RWPE2 (cell line): Measurements from ENCODE around the gene KIRREL3.
"Not testable (repeated sequence)": the region's sequence is repeated elsewhere in the genome, so short reads cannot be mapped to it uniquely, and the experiment has no call there.

Experiments
- ATAC-seq: fragments of 200-7000 bp; cut with Tn5 transposase; 3 replicates; pipeline ENCODE4 v1.9.1; 2021; ENCODE audit warnings: low read depth
- DNase-seq: peaks from one replicate; pipeline ENCODE4 v3.0.0-alpha.2; 2020; ENCODE audit warnings: low spot score
- H3K27ac ChIP-seq: fragments of 450-650 bp; 2 replicates; pipeline ENCODE4 v1.5.1; 2017; ENCODE audit warnings: mild to moderate bottlenecking; ENCODE audit not compliant: poor library complexity, severe bottlenecking
- H3K27me3 ChIP-seq: fragments of 250-450 bp; sonication (Bioruptor Pico); 2 replicates; pipeline ENCODE4 v1.5.1; 2021; ENCODE audit warnings: mild to moderate bottlenecking, moderate library complexity; ENCODE audit not compliant: insufficient read depth, poor library complexity, severe bottlenecking
- H3K36me3 ChIP-seq: fragments of 250-450 bp; sonication (Bioruptor Pico); 2 replicates; pipeline ENCODE4 v1.5.1; 2020; ENCODE audit warnings: low read depth, mild to moderate bottlenecking, moderate library complexity
- H3K4me1 ChIP-seq: fragments of 250-450 bp; sonication (Bioruptor Pico); 2 replicates; pipeline ENCODE4 v1.5.1; 2021; ENCODE audit warnings: mild to moderate bottlenecking, moderate library complexity; ENCODE audit not compliant: insufficient read depth, poor library complexity, severe bottlenecking
- H3K4me3 ChIP-seq: fragments of 250-450 bp; sonication (Bioruptor Pico); 2 replicates; pipeline ENCODE4 v1.5.1; 2021; ENCODE audit warnings: mild to moderate bottlenecking, moderate library complexity; ENCODE audit not compliant: severe bottlenecking
- H3K9me3 ChIP-seq: fragments of 250-450 bp; sonication (Bioruptor Pico); 2 replicates; pipeline ENCODE4 v1.5.1; 2021; ENCODE audit warnings: mild to moderate bottlenecking, moderate library complexity; ENCODE audit not compliant: severe bottlenecking
- TF ChIP-seq, protein P1 (sequence below): fragments of 450-650 bp; IDR thresholded peaks from one replicate; pipeline ENCODE4 v1.5.1; 2017; ENCODE audit warnings: mild to moderate bottlenecking, moderate library complexity; ENCODE audit not compliant: poor library complexity, severe bottlenecking

The KIRREL3 gene

DNA sequence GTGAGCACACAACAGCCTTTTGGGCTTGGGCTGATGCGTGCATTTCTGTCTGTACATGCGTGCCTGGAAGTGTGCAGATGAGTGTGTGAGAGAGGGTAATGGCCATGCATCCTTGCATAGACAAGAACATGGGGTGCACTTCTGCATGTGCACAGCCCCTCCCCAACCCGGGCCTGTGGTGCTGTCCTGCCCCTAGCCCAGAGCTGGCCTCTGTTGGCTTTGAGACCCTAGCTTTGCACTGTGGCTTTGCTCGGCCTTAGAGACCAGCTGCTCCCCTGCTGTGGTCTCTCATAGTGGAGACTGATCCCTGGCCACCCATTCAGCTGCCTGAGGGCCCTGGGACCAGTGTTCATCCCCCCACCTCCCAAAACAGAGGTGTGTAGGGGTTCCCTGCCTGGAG, 619.7 kb downstream of the KIRREL3 start:
- Histone ChIP-seq H3K4me1 (peaks cover 16% of the 10 kb centered on the region), H3K27ac (no peak overlapping the region), H3K9me3 (no peaks in the 10 kb centered on the region), H3K27me3 (no peaks in the 10 kb centered on the region), H3K36me3 (no peaks in the 10 kb centered on the region), H3K4me3 (no peak overlapping the region)
- DNase-seq (no peak), ATAC-seq (no peak)
- TF ChIP-seq, protein P1, sequence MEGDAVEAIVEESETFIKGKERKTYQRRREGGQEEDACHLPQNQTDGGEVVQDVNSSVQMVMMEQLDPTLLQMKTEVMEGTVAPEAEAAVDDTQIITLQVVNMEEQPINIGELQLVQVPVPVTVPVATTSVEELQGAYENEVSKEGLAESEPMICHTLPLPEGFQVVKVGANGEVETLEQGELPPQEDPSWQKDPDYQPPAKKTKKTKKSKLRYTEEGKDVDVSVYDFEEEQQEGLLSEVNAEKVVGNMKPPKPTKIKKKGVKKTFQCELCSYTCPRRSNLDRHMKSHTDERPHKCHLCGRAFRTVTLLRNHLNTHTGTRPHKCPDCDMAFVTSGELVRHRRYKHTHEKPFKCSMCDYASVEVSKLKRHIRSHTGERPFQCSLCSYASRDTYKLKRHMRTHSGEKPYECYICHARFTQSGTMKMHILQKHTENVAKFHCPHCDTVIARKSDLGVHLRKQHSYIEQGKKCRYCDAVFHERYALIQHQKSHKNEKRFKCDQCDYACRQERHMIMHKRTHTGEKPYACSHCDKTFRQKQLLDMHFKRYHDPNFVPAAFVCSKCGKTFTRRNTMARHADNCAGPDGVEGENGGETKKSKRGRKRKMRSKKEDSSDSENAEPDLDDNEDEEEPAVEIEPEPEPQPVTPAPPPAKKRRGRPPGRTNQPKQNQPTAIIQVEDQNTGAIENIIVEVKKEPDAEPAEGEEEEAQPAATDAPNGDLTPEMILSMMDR: no peak

DNA sequence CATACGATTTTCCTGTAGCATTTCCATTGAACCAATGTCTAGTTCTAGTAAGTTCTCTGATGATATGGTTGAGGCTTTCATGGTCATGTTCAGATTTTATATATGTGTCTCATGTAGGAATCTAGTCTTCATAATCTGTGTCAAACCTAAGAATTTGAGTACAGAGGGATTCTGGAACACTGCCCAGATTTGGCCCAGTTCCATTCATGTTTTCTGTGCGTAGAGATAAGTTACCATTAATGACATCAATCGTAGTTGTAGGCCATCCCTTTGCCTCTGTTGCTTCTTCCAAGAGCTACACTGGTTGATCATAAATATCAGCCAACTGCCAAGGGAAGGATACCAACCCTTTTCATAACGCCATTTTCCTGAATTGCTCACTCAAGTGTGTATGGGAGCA, 621.8 kb downstream of the KIRREL3 start:
- ATAC-seq: no peak

DNA sequence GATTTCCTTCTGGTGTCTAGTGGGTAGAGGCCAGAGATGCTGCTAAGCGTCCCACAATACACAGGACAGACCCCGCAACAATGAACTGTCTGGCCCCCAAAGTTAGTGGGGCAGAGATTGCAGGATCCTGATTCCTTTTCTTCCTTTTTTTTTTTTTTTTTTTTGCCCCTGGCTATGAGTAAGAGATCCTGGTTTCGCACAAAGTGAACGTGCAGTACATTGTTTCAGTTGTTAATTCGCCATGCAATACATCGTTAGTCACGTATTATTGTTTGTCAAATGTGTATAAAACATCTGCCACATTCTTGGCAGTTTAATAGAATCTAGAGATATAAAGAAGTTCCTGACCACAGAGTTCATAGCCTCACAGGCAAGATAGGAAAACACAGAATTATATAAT, 624.8 kb downstream of the KIRREL3 start:
- peak; percentile 41 for ATAC-seq
- Histone ChIP-seq H3K4me3 (no peak overlapping the region), H3K4me1 (peaks cover 30% of the 10 kb centered on the region), H3K36me3 (no peaks in the 10 kb centered on the region), H3K9me3 (no peaks in the 10 kb centered on the region), H3K27me3 (no peaks in the 10 kb centered on the region), H3K27ac (peak overlapping the region; percentile 62)
- TF ChIP-seq, protein P1: no peak
- DNase-seq: no peak

More for the DNA sequence above, 621.8 kb downstream of the KIRREL3 start:
- DNase-seq: no peak
- Histone ChIP-seq H3K36me3 (no peaks in the 10 kb centered on the region), H3K9me3 (no peaks in the 10 kb centered on the region), H3K27ac (no peak overlapping the region), H3K4me3 (no peak overlapping the region), H3K4me1 (peaks cover 17% of the 10 kb centered on the region), H3K27me3 (no peaks in the 10 kb centered on the region)
- TF ChIP-seq, protein P1: no peak

DNA sequence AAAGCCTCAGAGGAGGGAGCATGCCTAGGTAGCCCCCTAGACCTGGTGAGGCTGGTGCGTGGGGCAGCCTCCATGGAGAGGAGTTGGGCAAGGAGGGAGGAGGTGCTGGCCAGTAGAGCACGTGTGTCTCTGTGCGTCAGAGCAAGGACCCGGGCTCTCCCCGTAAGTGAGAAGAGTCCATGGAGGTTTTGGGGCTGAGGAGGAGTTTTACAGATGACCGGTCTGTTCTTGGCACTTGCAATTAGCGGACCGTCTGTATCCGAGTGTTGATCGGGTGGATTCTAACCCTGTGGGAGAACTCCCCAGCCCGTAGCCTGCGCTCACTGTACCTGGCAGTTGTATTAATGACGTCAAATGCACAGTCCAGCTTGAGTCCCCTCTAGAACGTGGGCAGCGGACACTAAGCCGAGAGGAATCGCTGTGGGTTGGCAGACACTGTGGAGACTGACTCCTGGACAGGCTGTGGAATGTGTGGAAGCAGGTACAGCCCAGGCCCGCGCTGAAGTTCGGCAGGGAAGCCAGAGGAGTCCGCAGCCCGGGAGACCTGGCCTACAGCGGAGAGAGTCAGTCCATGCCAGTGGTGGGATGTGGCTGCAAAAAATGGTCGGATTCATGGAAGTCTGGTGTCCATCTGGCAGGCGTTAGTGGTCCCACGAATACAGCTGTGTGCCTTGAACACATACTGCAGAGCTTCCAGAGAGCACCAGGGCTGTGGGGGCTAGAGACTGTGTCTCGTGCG, 625.8 kb downstream of the KIRREL3 start:
- H3K4me3 ChIP-seq, ATAC-seq, H3K27me3 ChIP-seq, DNase-seq, H3K36me3 ChIP-seq, H3K9me3 ChIP-seq: not testable (repeated sequence)
- Histone ChIP-seq H3K4me1 (peaks cover 30% of the 10 kb centered on the region), H3K27ac (peak overlapping the region; percentile 93)

DNA sequence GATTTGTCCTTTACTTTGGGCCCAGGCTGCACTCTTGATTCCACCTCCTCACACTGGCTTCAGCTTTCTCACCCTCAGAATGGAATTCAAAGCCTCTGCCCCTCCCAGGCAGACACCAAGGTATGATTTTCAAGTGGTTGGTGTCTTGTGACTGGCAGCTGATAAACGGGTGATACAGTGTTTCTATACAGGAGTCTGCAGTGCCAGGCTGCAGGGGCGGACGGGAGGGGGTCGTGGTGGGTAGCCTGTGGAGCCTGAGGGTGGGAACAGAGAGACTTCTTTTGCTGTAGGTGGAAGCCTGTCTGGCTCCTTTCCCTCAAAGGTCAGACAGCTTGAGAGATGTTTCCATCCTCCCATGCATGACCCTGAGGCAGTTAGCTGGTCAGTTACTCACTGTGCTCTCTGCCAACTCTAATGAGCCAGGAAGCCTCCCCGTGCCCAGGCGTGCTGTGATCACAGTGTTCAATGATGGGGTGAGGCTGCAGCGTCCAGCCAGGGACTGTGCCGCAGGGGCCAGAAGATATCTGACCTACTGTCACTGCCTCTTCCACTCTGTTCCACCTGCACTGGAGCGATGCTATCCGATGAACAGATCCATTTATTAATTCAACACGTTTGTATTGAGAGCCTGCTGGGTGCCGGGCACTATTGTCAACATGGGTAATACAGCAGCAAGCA, 627.0 kb downstream of the KIRREL3 start:
- not testable (repeated sequence) for H3K4me3 ChIP-seq, H3K9me3 ChIP-seq, H3K27me3 ChIP-seq, H3K36me3 ChIP-seq, DNase-seq
- Histone ChIP-seq H3K4me1 (peaks cover 30% of the 10 kb centered on the region), H3K27ac (peak overlapping the region; percentile 93)
- ATAC-seq: peak; percentile 96
